SKM-1 (cell line): Measurements from ENCODE around the gene ADAM12.
"Not testable (repeated sequence)": the region's sequence is repeated elsewhere in the genome, so short reads cannot be mapped to it uniquely, and the experiment has no call there.

Source experiments
- DNase-seq: peaks from one replicate; lab custom pipeline; 2025; ENCODE audit not compliant: unreplicated experiment; lab: John Stamatoyannopoulos, UW

The ADAM12 gene

DNA sequence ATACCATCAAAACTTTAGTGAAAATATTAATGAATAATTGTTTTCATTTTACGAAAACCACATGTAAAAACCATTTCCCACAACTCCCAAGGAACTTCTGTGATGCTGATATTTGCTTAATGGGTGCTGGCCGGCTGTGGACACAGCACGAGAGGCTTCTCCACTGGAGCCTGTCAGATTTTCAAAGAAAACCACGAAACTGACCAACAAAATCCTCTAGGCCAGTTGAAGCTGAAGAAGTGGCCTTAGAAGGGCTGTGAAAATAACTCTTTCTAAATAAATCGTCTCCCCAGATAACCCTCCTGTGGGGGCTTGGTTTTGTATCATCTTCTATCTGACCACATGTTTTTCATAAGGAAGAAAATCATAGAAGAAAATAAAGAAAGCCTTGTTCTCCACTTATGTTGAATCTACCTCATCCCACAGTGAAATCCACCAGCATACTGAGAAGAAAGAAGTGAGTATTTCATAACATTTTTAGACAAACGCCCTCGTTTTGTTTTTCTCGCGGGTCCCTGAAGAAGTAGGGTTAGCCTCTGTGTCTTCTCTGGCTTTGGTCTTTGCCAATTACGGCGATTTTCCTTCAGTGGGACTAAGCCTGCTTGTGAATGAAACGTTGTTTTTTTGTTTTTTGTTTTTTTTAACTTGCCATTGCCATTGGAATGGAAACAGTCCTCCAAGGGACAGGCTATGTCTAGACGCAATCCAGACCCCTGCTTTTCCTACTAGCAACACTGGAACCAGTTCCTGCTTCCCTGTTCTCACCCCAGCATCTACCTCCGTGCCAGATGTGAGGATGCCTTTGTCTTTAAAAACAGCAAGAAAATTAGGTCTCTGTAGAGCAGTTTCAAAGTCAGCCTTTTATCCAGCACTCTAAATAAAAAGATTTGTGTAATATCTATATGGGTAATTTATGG, 123.9 kb downstream of the ADAM12 start:
- DNase-seq = no peak

DNA sequence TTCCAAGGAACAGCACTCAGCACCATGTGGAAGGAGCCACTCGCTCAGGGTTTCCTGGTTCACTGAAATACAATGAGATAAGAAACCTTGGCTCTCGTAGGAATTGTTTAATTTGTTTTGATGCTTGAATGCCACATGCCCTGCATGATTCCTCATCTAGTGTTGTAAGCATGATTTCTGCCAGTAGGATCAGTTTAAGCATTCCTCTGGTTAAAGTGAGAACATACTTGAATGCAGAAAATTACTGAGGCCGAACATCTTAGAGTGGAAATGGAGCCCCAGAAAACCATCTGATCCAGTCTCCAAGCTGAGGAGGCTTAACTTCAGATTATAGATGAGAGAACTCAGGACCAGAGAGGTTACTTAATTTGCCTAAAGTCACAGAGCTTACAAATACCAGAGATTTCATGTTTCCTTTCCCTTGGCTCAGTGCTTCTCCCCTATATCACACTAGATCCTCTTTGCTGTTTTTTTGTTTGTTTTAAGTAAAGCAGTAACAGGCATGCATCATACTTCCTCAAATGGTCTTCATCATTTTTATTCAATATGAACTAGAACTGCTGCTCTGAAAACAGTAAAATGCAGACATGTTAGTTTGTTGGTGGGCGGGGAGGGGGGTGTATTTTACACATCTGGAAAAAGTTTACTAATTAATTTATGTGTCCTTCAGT, 125.1 kb downstream of the ADAM12 start:
- DNase-seq = no peak

DNA sequence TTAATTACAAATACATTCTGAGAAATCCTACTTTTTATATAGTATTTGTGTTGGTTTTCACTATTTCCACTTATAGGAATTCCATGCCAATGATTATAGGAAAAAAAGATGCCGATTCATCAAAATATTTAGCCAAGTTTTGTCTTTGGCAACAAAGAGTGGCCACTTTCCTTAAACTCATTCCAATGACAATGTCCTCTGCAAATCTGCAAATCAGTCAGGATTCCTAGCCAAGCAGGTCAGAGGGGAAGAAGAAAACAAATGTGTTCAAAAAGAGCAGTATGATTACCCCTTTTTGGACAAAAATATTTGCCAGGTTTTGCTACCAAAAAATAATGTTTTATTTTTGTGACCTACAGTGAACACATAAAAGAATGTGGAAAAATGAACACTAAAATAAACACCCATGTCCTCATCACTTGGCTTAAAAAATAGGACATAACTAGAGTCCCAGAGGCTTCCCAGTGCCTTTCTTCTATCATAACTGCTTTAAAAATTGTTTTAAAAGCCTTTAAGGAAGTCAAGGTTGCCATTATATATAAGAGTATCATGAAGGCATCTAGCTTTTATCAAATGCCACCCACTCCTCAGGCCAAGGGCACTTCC, 125.9 kb downstream of the ADAM12 start:
- DNase-seq = no peak

DNA sequence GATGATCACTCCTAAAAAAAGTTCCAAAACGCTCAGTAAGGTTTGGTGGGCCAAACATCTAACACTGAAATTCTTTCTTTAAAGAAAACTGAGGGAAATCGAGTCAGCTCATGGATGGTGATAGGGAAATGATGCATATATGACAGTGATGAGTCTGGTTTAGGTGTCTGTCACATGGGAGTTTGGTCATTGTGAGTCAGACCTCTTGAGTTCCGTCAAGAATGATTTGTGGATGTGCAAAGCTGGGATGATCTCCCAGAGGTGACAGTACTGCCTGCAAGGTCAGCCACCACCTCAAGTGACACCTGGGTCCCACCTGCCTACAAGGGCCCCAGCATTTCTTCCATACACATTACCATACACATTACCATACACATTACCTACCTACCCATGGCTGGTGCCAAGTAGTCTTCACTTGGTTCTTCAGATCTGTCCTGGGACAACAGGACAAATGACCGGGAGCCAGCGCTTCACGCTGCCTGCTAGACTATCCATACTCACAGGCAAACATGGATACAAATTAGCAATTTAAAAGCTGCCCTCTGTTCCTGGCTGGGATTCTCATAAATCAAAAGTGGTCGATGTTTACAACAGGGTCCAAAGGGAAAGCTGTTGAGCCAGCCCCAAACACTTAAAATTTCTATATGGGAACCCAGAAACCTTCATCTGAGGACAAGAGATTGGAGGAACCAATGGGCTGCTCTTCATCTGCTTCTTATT, 128.4 kb downstream of the ADAM12 start:
- no peak for DNase-seq

DNA sequence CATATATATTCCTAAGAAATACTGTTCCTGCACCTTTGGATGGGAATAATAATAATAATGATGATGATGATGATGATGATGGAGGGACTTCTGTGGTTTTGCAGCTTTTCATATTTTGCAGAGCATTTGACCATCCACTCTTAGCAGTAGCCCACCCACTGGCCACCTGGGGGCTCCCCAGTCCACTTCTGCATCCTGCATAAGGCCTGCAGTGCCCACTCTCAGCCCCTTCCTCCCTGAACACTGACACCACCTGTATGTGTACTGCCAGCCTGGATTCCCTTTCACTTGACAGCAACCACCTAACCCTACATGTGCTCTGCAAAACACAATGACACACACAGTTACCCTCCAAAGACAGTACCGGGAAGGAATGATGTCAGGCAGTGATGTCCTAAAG, 131.4 kb downstream of the ADAM12 start:
- no peak for DNase-seq

DNA sequence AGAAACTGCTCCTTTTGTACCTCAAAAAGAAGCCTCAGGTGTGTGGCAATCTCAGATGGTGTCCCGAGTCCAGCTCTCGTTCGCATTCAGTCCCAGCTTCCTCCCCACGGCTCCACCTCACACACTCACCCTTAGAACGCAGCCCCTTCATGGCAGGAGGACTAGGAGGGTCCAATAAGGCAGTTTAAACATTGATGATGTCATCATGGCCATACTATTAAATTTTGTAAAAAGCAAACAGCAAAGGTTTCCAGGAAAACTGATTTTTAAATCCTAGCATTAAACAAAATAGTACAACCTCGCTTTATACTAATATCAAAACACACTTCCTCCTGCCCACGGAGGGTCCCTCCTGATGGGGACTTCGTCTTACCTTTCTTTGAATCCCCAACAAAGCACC, 133.0 kb downstream of the ADAM12 start:
- DNase-seq = no peak

DNA sequence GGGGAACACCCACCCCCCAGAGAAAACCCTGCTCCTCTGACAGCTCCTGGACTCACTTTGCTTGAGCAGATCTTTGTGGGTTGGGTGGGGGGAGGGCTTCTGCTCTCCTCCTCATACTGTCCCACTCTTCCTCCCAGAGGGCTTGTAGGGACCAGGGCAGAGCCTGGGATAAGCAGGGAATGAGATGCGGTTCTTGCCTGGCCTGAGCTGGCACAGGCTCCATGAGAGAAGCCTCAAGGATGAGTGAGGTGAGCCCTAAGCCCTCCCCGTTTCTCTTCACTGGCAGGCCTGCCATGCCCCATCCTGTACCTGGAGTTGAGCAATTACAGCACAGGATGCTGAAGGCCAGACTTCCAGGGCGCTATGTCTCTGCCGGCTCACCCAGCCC, 134.7 kb downstream of the ADAM12 start:
- DNase-seq = no peak

DNA sequence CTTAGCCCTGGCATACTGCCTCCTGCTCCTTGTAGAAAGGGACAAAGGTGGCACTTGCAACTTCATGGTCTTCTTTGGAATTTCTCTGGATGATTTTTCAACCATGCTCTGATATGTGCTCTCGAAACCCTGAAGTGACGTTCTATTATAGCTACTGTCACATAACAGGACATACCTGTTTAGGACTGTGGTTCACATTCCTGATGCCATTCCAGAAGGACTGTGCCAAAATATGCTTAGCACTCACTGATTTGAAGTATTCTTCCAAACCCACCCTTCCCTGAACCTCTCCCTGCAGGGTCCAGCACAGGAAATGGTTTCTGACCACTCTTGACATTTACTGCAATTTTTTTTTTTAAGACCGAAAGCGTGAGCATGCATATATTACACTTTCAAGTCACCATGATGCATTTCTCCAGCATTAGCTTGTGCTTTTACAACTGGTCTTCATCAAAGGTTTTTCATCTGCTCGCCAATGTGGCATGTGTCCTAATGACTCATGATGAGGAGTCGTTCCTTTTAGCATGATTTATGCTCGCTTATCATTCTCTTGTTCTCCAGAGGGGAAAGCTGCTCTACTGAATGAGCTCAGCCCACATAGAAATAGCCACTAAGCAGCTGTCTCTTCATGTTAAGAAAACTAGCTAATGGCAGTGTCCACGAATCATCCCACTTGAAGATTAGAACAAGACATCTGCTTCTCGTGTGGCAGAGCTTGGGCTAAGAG, 135.2 kb downstream of the ADAM12 start:
- no peak for DNase-seq

DNA sequence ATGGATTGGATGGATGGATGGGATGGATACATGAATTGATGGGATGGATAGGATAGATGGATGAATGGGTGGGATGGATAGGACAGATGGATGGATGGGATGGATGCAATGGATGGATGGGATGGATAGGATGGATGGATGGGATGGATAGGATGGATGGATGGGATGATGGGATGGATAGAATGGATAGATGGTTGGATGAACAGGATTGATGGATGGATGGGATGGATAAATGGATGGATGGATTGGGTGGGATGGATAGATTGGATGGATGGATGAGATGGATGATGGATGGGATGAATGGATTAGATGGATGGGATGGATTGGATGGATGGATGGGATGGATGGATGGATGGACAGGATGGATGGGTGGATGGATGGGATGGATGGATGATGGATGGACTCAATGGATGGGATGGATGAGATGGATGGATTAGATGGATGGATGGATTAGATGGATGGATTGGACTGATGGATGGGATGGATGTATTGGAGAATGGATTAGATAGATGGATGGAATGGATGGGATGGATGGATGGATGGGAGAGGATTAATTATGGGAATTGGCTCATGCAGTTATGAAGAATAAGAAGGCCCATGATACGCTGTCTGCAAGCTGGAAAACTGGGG, 136.4 kb downstream of the ADAM12 start:
- DNase-seq = no peak

DNA sequence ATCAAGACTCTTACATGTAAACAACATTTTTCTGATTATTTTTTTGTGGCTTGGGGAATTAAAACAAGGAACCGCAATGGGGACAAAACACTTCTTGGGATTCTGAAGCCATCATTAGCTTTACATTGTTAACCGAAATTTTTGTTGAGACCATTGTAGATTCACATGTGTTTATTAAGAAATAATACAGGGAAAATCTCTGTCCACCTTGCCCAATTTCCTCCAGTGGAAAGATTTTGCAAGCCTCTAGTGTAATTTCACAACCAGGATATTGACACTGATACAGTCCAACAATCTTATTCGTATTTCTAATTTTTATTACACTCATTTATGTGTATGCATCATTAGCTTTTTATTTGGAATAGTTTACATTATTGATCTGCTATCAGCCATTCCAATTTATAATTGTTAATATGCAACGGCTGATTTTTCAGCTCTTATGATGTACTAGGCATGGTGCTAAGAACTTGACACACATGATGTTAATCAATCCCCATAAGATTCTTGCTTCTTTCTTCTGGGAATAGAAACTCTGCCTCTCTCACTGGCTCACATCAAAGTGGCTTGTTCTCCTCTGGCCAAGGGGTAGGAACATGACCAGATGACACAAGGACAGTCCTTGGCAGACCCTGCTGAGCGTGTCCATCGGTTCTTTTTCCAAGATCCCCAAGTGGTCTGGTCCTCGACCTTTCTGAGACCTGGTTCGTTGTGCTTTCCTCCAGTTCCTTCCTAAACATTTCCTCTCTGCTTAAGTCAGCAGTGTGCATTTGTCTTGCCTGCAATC, 137.6 kb downstream of the ADAM12 start:
- DNase-seq = no peak

DNA sequence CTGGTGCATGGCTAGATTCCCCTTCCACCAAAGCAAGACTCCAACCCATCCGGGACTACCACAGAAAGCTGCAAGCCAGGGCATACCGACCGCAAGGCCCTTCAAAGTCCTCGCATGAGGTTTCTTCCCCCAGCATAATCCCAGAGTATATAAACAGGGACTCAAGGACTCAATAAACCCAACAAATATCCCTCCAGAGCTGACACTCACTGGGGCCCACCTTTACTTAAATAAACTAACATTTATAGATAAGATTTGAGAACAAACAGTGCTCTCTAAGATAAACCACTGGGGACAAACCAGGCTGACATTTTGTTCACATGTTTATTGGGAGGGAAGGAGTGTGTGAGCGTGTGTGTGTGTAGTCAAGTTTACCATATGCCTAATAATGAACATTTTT, 138.2 kb downstream of the ADAM12 start:
- no peak for DNase-seq

DNA sequence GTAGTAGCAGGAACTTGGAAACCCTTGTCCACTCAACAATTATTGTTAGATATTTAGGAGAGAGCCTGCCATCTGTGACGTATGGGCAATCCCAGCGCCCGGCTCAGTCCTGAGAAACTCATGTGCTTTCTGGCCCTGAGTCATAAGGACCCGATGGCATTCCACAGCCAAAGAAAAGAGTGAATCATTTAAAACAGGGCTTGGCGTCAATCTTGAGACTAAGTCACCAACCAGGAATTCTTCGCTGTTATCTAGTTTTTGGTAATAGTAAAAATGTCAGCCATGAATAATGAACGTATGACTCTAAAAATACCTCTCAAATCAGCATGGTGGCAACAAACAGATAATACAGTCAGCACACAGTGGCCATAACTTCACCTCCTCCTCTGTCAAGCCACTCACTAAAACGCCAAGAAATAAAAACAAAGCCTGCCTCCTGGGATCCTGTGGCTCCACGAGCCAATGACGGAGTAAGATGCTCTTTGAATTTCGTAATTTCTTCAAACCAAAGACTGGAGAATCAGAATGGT, 140.8 kb downstream of the ADAM12 start:
- no peak for DNase-seq

DNA sequence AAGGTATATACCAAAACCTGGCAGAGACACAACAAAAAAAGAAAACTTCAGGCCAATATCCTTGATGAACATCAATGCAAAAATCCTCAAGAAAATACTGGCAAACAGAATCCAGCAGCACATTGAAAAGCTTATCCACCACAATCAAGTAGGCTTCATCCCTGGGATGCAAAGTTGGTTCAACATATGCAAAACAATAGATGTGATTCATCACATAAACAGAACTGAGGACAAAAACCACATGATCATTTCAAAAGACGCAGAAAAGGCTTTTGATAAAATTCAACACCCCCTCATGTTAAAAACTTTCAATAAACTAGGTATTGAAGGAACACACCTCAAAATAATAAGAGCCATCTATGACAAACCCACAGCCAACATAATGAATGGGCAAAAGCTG, 141.9 kb downstream of the ADAM12 start:
- DNase-seq = not testable (repeated sequence)

DNA sequence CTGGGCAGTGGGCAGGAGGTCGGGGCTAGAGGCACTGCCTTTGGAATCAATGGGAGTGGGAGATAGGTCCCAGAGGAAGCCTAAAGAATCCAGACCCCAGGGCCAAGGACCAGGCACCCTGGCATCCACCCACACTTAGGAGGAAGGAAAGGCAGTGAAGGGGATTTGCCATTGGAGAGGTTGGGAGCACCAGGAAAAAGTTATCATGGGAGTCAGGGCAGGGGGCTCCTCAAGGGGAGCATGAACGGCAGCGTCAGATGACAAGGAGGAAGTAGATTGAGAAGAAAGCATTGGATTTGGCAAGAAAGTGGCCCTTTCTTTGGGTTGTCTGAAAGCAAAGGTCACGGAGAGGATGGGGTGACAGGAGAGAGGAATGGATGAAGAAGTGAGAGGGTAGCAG, 142.8 kb downstream of the ADAM12 start:
- no peak for DNase-seq

DNA sequence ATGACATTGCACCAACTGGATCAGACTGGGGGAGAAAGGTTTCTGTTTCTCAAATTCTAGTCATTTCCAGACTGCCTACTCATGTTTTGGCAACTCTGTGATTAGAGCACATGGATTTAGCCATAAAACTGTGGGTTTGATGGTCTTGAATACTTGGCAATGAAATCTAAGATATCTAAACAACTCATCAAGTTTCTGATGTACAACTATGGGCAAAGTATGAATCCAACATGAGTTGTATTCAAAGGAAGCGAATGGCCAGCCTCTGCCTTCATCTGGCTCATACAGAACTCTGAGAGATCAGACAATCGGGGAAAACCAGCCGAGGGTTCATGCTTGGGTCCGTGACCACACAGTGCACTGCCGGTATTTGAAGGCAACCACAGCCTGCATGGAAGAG, 144.3 kb downstream of the ADAM12 start:
- no peak for DNase-seq

DNA sequence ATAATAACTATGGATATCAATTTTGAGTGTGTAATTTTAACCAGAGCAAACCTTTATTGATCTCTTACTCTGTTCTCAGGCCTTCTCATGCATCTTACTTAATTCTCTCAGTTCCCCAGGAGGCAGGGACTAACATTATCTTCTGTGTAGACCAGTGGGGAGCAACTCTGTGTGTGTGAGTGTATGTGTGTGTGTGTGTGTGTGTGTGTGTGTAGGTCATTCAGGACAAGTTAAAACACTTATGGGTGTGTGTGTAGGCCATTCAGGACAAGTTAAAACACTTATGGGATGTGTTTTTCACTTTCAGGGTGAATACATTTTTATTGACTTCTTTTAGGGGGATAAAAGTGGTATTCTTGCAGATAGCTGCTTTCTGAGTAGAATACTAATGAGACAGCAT, 145.0 kb downstream of the ADAM12 start:
- no peak for DNase-seq

DNA sequence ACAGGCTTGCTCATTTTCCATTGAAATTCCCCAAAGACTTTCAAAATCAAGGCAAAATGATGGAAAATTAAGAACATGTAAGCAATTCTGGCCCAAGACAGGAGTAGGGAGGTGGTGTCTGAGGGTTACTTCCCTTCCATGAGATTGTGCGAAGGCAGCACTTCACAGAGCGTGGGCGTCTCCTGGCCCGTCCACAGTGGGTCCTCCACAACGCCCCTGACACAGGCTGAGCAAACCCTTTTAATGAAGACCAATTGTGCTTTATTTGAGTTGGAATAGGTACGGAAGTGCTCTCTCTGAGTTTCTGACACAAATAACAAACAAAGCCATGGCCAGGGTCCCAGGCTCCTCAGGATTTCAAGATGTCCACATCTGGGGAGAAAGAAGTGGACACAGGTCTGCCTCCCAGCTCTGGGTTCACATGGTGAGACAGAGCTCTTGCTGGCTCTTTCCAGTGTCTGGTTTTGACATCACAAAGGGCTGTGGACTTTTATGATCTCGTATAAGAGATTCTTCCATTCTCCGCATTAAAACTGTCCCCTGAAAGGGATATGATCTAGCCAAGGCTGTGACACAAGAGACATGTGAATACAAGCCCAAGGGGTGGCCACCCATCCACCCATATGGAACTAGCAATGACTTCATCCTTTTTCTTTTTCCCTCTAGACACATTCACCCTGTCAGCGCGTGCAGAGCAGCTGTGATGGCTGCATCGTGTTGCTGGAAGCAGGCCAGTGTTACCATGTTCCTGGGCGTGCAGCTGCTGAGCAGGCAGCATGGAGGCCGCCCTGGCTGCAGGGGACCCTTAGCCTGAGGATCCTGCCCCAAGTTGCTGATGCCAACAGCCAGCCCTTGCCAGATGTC, 145.6 kb downstream of the ADAM12 start:
- no peak for DNase-seq

DNA sequence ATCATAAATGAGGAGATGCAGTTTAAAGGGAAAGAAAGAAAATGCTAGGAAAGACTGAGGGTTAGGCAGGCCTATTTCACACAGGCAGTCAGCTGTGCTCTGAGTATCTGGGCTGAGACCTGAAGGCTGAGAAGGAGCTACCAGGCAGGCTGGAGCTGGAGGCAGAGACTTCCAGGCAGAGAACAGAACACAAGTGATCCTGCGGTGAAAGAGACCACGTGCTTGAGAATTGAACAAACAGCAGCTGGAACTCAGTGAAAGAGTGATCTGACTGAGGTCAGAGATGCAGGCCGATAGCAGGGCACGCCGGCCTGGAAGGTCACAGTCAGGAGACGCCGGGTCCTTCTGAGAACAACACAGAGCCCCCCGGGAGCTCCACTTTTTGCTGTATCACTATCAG, 147.8 kb downstream of the ADAM12 start:
- DNase-seq = no peak
